HG03469 (cell line): ENCODE measurements around the gene SYNE1.
"Not testable (repeated sequence)": the region's sequence is repeated elsewhere in the genome, so short reads cannot be mapped to it uniquely, and the experiment has no call there.

Experiments used
- ATAC-seq: cut with Tn5 transposase; IDR thresholded peaks from one replicate; pipeline ENCODE4 v1.9.1; 2021; ENCODE audit warnings: mild to moderate bottlenecking, moderate library complexity, moderate number of reproducible peaks; ENCODE audit not compliant: unreplicated experiment

The SYNE1 gene

GRCh38 chr6:152499931-152500330, 137.2 kb downstream of the SYNE1 start:
- no peak for ATAC-seq

DNA sequence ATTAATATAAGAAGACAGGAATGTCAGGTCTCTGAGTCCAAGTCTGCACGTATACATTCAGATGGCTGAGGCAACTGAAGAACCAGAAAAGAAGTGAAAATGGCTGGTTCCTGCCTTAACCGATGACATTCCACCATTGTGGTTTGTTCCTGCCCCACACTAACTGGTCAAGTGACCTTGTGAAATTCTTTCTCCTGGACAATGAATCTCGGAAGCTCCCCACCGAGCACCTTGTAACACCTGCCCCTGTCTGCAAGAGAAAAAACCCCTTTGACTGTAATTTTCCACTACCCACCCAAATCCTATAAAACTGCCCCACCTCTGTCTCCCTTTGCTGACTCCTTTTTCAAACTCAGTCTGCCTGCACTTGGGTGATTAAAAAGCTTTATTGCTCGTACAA, 140.4 kb downstream of the SYNE1 start:
- no peak for ATAC-seq

DNA sequence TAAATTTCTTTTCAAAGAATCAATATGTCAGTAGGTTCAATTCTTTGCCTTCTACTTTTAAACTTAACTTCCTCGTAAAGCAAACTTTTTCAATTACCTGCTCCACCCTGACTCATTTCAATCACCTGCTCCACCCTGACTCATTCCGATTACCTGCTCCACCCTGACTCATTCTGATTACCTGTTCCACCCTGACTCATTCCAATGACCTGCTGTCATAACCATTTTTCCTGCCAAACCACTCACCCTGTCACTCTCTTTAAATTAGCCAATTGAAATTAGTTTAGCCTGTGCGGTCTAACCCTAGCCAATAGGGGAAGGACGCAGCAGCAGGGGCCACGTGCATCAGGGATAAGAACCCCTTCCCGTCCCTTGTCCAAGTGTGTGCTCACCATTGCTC, 141.7 kb downstream of the SYNE1 start:
- not testable (repeated sequence) for ATAC-seq

GRCh38 chr6:152492281-152492680, 144.9 kb downstream of the SYNE1 start:
- not testable (repeated sequence) for ATAC-seq

GRCh38 chr6:152491501-152491900, 145.7 kb downstream of the SYNE1 start:
- not testable (repeated sequence) for ATAC-seq

DNA sequence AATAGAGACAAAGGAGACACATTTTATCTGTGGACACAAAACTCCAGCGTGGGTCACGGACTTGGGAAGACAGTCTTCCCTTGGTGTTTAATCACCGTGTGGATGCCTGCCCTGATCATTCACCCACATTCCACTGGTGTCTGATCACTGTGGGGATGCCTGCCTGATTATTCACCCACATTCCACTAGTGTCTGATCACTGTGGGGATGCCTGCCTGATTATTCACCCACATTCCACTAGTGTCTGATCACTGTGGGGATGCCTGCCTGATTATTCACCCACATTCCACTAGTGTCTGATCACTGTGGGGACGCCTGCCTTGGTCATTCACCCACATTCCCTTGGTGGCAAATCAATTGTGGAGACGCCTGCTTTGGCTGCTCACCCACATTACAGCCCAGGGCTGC, 146.2 kb downstream of the SYNE1 start:
- not testable (repeated sequence) for ATAC-seq

DNA sequence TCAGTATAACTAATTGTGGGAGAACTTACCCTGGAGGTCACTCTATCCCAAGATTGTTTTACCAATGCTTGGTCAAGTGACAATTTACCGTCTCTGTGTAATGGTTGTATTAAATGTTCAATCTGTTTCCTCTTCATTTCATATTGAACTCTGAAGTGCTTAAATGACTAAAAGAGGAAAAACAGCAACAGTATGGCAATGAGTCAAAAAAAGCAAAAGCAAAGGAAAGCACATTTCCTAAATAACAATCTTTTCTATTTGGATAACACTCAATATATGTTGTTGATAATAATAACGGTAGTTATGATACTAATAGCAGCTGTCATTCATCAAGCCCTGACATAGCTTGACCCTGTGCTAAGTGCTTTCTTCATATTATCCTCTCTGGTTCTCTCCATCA, 152.4 kb downstream of the SYNE1 start:
- ATAC-seq: no peak

DNA sequence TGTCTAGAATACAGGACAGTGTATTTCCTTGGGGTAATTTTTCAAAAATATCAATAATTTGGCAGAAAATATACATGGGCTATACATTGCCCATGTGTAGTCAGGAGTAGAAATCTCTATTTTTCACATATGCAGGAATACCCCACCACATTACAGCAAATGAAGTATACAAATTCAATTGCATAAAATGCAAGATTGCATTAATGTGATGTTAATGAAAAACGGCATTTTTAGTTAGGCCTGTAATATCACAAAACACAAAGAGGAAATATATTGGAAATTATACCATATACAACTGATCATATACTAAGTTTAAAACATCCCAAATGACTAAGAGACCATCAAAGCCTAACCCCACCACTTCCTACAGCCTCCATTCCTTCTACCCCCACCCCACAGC, 154.9 kb downstream of the SYNE1 start:
- ATAC-seq: no peak

- ATAC-seq: no peak
Measured at GRCh38 chr6:152478377-152479010, 158.7 kb downstream of the SYNE1 start.

GRCh38 chr6:152474354-152474753, 162.8 kb downstream of the SYNE1 start:
- no peak for ATAC-seq

DNA sequence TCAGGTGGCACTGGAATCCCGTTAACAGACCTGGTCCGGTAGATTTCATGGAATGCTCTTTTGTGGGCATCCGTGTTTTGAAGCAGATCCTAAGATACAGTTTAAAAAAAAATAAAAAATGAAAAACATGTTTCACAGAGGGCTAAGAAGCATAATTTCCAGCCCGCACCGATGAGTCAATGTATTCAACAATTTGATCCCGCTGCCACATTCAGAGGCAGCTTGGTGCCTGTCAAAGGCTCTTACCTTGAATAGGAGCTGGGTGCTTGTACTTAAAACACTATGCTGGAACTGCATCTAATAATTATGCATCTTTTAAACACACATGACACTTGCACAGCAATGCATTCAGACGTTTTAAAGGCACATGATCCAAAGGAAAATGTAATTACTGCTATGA, 164.8 kb downstream of the SYNE1 start:
- no peak for ATAC-seq

DNA sequence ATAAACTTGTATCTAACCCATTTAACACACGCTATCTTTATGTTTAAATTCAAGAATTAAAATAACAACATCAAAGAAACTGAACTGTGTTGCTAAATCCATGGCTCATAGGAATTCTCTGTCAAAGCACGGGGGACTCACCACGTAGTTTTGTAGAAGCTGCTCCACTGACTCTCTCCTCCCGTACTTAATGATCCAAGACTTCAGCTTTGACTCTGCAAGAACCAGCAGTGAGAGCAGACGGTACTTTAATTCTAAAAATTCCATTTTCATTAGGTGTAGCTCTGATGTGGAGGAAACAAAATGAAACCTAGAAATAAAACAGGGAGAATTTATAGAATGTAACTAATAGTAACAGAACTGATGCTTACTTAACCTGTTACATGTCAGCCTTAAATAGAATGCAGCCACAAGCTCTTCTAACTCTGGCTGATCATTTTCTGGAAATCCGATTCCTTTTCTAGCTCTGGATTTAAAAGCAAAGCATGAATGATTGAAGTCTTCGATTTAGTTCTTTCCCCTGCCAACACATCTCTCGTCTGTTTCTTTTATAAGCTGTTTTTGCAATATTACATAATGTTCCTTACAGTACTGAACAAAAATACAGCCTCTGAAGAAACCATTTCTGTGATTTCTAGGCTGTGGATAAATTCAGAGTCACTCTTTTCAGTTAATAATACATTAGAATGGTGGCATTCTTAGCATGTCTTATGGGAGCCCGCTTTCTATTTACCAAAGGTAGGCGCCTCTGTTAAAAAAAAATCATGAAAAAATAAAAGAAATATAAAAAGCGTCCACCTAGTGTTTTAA, 165.5 kb downstream of the SYNE1 start:
- ATAC-seq: no peak

DNA sequence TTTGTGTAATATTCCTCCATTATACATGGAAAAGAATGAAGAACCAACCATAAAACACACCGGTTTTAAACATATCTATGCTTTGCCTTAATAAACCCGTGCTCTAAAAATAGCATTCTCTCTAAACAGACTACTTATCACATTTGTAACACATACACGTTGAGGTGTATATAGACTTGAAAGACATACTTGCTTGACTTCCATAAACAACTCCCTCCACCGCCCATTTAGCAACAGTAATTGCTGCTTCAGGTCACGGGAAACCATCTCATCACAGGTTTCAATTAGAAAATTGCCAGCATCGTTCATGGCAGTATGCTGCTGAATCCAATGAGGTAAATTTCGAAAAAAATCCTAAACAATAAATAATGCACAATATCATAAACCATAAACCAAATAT, 174.0 kb downstream of the SYNE1 start:
- ATAC-seq: no peak

DNA sequence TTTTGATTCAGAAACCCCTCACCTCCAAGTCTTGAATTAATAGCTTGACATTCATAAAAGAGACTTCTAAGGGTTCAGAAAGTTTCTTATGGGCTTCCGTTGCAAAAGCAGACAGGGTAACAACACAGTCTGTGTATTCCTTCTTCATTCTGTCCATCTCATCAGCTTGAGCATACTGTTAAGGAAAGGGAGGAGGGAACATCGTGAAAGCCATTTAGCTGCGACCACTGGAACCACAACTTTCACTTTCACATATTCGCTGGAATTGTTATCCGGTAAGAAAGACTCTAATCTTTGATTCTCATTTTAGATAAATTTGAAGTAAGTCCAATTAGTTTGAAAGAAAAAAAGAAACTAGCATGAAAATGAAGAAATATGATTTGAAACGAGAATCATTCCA, 174.4 kb downstream of the SYNE1 start:
- no peak for ATAC-seq

- ATAC-seq: no peak
Measured at GRCh38 chr6:152461556-152461955, 175.6 kb downstream of the SYNE1 start.

DNA sequence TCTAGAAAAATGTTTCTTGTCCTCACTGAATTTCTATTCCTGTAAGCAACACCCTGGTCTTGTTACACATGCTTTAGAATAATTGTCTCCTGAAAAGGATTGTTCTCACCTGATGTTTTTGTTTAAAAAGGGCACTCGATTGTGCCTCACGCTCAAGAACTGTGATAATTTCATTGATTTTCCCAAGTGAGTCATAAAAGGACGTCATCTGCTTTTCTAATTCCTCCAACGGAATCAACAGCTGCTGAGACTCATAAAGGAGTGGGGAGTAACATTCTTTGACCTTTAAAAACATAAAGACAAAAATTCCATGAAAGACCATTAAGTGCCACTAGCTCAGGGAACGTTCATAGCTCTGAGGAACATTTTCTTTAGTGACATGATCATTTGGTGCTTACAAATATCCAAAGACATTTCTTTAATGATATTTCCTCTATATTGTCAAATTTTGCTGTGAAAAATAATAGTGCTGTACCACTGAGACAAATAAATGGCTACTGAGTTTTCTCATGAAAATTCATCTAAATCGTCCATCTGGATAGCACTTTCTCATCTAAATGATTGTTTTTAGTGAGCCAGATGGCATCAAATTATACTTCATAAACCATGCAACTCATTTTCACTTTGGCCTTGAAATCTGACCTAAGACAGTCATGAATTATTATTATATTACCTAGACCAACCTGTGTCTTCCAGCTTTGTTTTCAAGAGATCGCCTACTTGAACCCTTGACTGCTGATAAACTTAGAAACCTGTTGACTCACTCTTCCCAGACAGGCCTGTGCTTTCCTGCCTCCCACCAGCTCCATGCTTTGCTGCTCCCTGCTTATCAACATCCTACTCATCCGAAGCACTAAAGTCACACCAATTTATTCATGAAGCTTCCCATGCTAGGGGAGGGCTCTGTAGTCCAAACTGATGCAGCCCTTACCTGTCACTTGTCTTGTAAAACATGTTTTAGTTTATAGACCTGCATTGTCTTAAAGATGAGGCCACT, 178.2 kb downstream of the SYNE1 start:
- no peak for ATAC-seq

DNA sequence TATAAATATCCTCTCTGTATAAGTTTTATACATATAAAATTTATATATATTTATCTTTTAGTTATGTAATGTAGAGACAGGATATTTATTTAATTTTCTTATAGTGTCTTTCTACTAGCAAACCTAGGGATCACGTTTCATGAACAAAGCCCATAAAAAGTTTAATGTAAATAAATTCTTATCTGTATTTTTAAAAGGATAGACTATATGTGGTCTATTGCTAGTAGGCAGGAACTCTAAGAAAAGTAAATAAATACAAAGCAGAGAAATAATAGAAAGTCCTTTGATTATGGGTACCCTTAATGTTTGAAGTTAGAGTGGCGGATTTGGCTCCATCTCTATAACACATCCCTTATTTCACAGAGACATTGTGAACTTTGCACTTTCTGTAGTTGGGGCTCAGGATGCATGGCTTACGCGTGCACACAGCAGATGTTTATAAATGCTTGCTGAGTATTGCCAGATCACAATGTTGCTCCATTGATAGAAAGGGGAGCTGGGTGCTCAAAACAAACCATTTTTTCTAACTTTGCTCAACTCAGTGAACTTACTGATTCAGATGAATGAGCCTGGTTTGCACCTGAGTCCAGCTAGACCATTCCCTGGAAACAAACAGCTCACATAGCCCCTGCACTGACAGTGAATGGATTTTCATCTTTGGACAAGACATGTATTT, 179.1 kb downstream of the SYNE1 start:
- no peak for ATAC-seq

- ATAC-seq: no peak
Measured at GRCh38 chr6:152454003-152454402, 183.2 kb downstream of the SYNE1 start.

- ATAC-seq: no peak
Measured at GRCh38 chr6:152453421-152453820, 183.7 kb downstream of the SYNE1 start.

- ATAC-seq: no peak
Measured at GRCh38 chr6:152452639-152453038, 184.5 kb downstream of the SYNE1 start.

GRCh38 chr6:152450519-152450918, 186.6 kb downstream of the SYNE1 start:
- no peak for ATAC-seq
